ENCODE results near the gene SORCS2.

The SORCS2 gene

GRCh38 chr4:7746351-7747061, 554.2 kb downstream of the SORCS2 start:
- no peak overlapping the region for H3K4me3 ChIP-seq (ENCODE audit: low read depth, low read length)
- no peak for TF ChIP-seq CTCF (IDR thresholded peaks at IDR 0.05; ENCODE audit: low read depth, low read length)

GRCh38 chr4:7747062-7747385, 554.7 kb downstream of the SORCS2 start:
- no peak for TF ChIP-seq CTCF (IDR thresholded peaks at IDR 0.05; ENCODE audit: low read depth, low read length)
- H3K4me3 ChIP-seq (ENCODE audit: low read depth, low read length), result no peak overlapping the region

- no peak for TF ChIP-seq CTCF (IDR thresholded peaks at IDR 0.05; ENCODE audit: low read depth, low read length)
- H3K4me3 ChIP-seq (ENCODE audit: low read depth, low read length), result no peak overlapping the region
Observed at GRCh38 chr4:7747566-7747965, 555.2 kb downstream of the SORCS2 start.

GRCh38 chr4:7750523-7750922, 558.2 kb downstream of the SORCS2 start:
- H3K4me3 ChIP-seq (ENCODE audit: low read depth, low read length), result no peak overlapping the region
- TF ChIP-seq CTCF (IDR thresholded peaks at IDR 0.05; ENCODE audit: low read depth, low read length), result no peak

GRCh38 chr4:7750972-7751371, 558.6 kb downstream of the SORCS2 start:
- no peak overlapping the region for H3K4me3 ChIP-seq (ENCODE audit: low read depth, low read length)
- TF ChIP-seq CTCF (IDR thresholded peaks at IDR 0.05; ENCODE audit: low read depth, low read length), result no peak

DNA sequence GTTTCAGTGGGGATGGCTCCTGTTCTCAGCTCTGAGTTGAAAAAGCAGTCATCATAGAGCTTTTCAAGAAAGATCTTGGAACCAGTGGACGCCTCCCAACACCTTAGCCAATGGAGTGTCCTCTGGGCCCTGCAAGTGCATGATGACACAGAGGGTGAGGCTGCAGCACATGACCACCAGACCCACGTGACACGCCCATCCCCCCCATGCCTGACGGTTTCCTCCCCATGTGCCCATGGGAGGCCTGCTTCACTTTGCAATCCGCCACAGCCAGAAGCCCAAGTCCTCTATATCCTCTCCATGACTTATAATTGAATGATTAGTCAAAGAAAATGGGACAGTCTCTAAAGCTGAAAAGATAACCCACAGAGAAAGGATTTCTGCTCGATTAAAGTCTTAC, 560.3 kb downstream of the SORCS2 start:
- H3K4me3 ChIP-seq (ENCODE audit: low read depth, low read length), result no peak overlapping the region
- no peak for TF ChIP-seq CTCF (IDR thresholded peaks at IDR 0.05; ENCODE audit: low read depth, low read length)

DNA sequence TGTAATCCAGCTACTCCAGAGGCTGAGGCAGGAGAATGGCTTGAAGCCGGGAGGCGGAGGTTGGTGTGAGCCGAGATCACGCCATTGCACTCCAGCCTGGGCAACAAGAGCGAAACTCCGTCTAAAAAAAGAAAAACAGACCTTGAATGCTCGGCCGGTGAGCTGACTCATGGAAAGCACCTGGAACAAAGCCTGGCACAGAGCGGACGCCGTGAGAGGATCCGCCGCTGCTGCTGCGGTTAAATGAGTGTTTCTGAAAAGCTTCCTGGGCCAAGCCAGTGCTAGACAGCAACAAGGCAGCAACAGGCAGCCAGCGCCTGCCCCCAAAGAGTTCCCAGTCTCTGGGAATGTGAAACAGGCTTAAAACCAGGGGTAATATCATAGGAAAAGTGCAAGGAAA, 560.9 kb downstream of the SORCS2 start:
- no peak overlapping the region for H3K4me3 ChIP-seq (ENCODE audit: low read depth, low read length)
- no peak for TF ChIP-seq CTCF (IDR thresholded peaks at IDR 0.05; ENCODE audit: low read depth, low read length)

All from WI38 (cell line).